WTC11 (cell line): Measurements from ENCODE around the gene JTB. TPM values are rescaled to one million over a fixed set of nuclear protein-coding genes. Genes with fewer than 3 reads are reported as not detected.
A peak's percentile ranks its signal among the peaks of the same experiment; 100 is the strongest.

Experiments
- ATAC-seq: fragments of 200-7000 bp; cut with Tn5 transposase; 2 replicates; pipeline ENCODE4 v1.10.0; 2021; ENCODE audit warnings: mild to moderate bottlenecking, moderate library complexity
- CTCF ChIA-PET: fragments of 300-600 bp; sonication (Branson Sonifier 250); formaldehyde crosslinking; loops from one replicate; lab custom pipeline; 2021; ENCODE audit warnings: antibody characterized with exemption; lab: Charles Lee
- POLR2A ChIA-PET: fragments of 350-600 bp; sonication (Branson Sonifier 250); formaldehyde crosslinking; loops from one replicate; lab custom pipeline; 2021; ENCODE audit warnings: antibody characterized with exemption; lab: Charles Lee
- DNase-seq: peaks from one replicate; pipeline ENCODE4 v3.0.0; 2021; ENCODE audit warnings: low spot score
- H3K27ac Mint-ChIP-seq: 2 replicates; pipeline ENCODE4 v1.8.0; 2021; ENCODE audit warnings: mixed read lengths
- H3K27me3 Mint-ChIP-seq: 2 replicates; pipeline ENCODE4 v1.8.0; 2021; ENCODE audit warnings: low read depth, mild to moderate bottlenecking, moderate library complexity, mixed read lengths
- H3K36me3 Mint-ChIP-seq: 2 replicates; pipeline ENCODE4 v1.8.0; 2021; ENCODE audit warnings: mixed read lengths
- H3K4me1 Mint-ChIP-seq: 2 replicates; pipeline ENCODE4 v1.8.0; 2022; ENCODE audit warnings: mixed read lengths
- H3K4me3 Mint-ChIP-seq: 2 replicates; pipeline ENCODE4 v1.8.0; 2021; ENCODE audit warnings: mild to moderate bottlenecking, moderate library complexity, mixed read lengths
- H3K9me3 Mint-ChIP-seq: 2 replicates; pipeline ENCODE4 v1.8.0; 2021; ENCODE audit warnings: mixed read lengths
- ESRRA ChIP-seq: sonication (generic); formaldehyde crosslinking; IDR thresholded peaks from 2 replicates; pipeline ENCODE4 v1.8.1; 2022; ENCODE audit warnings: mild to moderate bottlenecking, missing genetic modification reagents, borderline replicate concordance
- HMGA2 ChIP-seq: fragments of 250-450 bp; sonication (Bioruptor Pico); IDR thresholded peaks from 2 replicates; pipeline ENCODE4 v1.4.0; 2021; ENCODE audit warnings: mild to moderate bottlenecking, moderate library complexity
- NR1H2 ChIP-seq: sonication (generic); formaldehyde crosslinking; IDR thresholded peaks from 2 replicates; pipeline ENCODE4 v1.9.0; 2021; ENCODE audit warnings: mild to moderate bottlenecking, moderate library complexity, missing genetic modification reagents
- NR2C2 ChIP-seq: sonication (generic); formaldehyde crosslinking; IDR thresholded peaks from 2 replicates; pipeline ENCODE4 v1.8.0; 2022; ENCODE audit warnings: mild to moderate bottlenecking, missing genetic modification reagents
- PRRX2 ChIP-seq: fragments of 250-450 bp; sonication (Bioruptor Pico); IDR thresholded peaks from 2 replicates; pipeline ENCODE4 v1.8.0; 2021; ENCODE audit warnings: mild to moderate bottlenecking
- TEAD1 ChIP-seq: sonication (generic); formaldehyde crosslinking; IDR thresholded peaks from 2 replicates; pipeline ENCODE4 v1.8.0; 2022; ENCODE audit warnings: mild to moderate bottlenecking, missing genetic modification reagents
- ZNF416 ChIP-seq: fragments of 250-450 bp; sonication (Bioruptor Pico); IDR thresholded peaks from 2 replicates; pipeline ENCODE4 v1.9.0; 2021; ENCODE audit warnings: mild to moderate bottlenecking, inconsistent platforms
- total RNA-seq: library from RNA; stranded (reverse); gene quantifications from 3 replicates; pipeline ENCODE4 v1.2.3, GENCODE V29; 2021
- TF ChIP-seq, protein P1 (sequence below): sonication (generic); formaldehyde crosslinking; IDR thresholded peaks from 2 replicates; pipeline ENCODE4 v1.8.1; 2022; ENCODE audit warnings: missing genetic modification reagents, borderline replicate concordance
- TF ChIP-seq, protein P2 (sequence below): sonication (generic); formaldehyde crosslinking; IDR thresholded peaks from 2 replicates; pipeline ENCODE4 v1.8.0; 2023; ENCODE audit warnings: mild to moderate bottlenecking, missing genetic modification reagents
- TF ChIP-seq, protein P3 (sequence below): sonication (generic); formaldehyde crosslinking; IDR thresholded peaks from 2 replicates; pipeline ENCODE4 v1.8.0; 2022; ENCODE audit warnings: mild to moderate bottlenecking, missing genetic modification reagents
- TF ChIP-seq, protein P4 (sequence below): sonication (generic); formaldehyde crosslinking; IDR thresholded peaks from 2 replicates; pipeline ENCODE4 v1.8.1; 2023; ENCODE audit warnings: mild to moderate bottlenecking, missing genetic modification reagents, borderline replicate concordance
- TF ChIP-seq, protein P5 (sequence below): sonication (generic); formaldehyde crosslinking; IDR thresholded peaks from 2 replicates; pipeline ENCODE4 v1.8.1; 2022; ENCODE audit warnings: low read depth, missing genetic modification reagents, borderline replicate concordance
- TF ChIP-seq, protein P6 (sequence below): sonication (generic); formaldehyde crosslinking; IDR thresholded peaks from 2 replicates; pipeline ENCODE4 v1.8.0; 2022; ENCODE audit warnings: mild to moderate bottlenecking, missing genetic modification reagents
- TF ChIP-seq, protein P7 (sequence below): sonication (generic); formaldehyde crosslinking; IDR thresholded peaks from 2 replicates; pipeline ENCODE4 v1.8.1; 2022; ENCODE audit warnings: mild to moderate bottlenecking, missing genetic modification reagents, moderate library complexity, borderline replicate concordance
- TF ChIP-seq, protein P8 (sequence below): sonication (generic); formaldehyde crosslinking; conservative IDR thresholded peaks from 2 replicates; pipeline ENCODE4 v1.8.1; 2022; ENCODE audit warnings: mild to moderate bottlenecking, missing genetic modification reagents

Gene JTB
- total RNA-seq, 1 experiment from 2014 or later: 90.3 TPM

DNA sequence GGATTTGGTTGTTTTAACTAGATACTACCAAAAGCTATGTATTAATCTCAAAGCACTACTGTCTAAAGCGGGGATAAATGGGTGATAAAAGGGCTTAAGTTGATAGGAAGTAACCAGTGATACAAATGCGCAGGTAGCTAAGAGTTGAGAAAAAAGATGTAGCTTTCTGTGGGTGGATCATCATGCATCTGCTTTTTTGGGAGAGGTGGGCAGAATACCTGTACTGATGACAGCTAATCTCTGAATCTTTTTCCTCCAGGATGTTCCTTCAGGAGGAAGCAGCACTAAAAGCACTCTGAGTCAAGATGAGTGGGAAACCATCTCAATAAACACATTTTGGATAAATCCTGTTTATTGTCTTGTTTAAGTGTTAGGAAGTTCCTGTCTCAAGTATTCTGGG, 14.3 kb upstream of the JTB start (continued):
- TF ChIP-seq, protein P1, sequence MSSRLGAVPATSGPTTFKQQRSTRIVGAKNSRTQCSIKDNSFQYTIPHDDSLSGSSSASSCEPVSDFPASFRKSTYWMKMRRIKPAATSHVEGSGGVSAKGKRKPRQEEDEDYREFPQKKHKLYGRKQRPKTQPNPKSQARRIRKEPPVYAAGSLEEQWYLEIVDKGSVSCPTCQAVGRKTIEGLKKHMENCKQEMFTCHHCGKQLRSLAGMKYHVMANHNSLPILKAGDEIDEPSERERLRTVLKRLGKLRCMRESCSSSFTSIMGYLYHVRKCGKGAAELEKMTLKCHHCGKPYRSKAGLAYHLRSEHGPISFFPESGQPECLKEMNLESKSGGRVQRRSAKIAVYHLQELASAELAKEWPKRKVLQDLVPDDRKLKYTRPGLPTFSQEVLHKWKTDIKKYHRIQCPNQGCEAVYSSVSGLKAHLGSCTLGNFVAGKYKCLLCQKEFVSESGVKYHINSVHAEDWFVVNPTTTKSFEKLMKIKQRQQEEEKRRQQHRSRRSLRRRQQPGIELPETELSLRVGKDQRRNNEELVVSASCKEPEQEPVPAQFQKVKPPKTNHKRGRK: no peak
- TF ChIP-seq NR1H2 (no peak), HMGA2 (CRISPR knock-in tag) (no peak), NR2C2 (no peak), PRRX2 (CRISPR knock-in tag) (0 out of 2 replicates have a peak, but pooled peaks have one; percentile 62)
- TF ChIP-seq, protein P2, sequence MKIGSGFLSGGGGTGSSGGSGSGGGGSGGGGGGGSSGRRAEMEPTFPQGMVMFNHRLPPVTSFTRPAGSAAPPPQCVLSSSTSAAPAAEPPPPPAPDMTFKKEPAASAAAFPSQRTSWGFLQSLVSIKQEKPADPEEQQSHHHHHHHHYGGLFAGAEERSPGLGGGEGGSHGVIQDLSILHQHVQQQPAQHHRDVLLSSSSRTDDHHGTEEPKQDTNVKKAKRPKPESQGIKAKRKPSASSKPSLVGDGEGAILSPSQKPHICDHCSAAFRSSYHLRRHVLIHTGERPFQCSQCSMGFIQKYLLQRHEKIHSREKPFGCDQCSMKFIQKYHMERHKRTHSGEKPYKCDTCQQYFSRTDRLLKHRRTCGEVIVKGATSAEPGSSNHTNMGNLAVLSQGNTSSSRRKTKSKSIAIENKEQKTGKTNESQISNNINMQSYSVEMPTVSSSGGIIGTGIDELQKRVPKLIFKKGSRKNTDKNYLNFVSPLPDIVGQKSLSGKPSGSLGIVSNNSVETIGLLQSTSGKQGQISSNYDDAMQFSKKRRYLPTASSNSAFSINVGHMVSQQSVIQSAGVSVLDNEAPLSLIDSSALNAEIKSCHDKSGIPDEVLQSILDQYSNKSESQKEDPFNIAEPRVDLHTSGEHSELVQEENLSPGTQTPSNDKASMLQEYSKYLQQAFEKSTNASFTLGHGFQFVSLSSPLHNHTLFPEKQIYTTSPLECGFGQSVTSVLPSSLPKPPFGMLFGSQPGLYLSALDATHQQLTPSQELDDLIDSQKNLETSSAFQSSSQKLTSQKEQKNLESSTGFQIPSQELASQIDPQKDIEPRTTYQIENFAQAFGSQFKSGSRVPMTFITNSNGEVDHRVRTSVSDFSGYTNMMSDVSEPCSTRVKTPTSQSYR (CRISPR knock-in tag): no peak
- TF ChIP-seq, protein P3, sequence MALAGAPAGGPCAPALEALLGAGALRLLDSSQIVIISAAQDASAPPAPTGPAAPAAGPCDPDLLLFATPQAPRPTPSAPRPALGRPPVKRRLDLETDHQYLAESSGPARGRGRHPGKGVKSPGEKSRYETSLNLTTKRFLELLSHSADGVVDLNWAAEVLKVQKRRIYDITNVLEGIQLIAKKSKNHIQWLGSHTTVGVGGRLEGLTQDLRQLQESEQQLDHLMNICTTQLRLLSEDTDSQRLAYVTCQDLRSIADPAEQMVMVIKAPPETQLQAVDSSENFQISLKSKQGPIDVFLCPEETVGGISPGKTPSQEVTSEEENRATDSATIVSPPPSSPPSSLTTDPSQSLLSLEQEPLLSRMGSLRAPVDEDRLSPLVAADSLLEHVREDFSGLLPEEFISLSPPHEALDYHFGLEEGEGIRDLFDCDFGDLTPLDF (CRISPR knock-in tag): no peak

DNA sequence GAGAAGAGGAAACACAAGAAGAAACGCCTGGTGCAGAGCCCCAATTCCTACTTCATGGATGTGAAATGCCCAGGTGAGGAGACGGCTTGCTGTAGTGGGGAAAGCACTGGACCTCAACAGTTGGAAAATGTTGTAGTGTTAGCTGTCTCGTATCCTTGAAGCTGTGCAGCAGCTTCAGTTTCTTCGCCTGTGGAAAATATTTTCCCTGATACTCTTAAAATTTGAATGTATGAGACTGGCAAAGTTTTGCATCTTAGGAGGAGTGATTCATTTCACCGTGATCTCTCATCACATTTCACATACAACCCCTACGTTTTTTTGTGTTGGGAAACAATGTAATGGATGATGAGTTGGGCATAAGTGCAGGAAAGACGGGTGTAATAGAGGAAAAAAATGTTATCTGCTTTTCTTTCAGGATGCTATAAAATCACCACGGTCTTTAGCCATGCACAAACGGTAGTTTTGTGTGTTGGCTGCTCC, 13.7 kb upstream of the JTB start:
- H3K9me3 Mint-ChIP-seq: peaks cover 6% of the 10 kb centered on the region
- ChIA-PET POLR2A (interaction anchor here (0.6 to 2.2 kb wide), 10 partner anchors 8 to 333 kb away, joined by 3 to 23 read pairs (median 4); partner anchors contain the start of genes CREB3L4, GATAD2B, JTB and SLC39A1), CTCF (interaction anchor here (1.1 kb wide), 1 partner anchor 14 kb away, joined by 6 read pairs; the partner anchor contains the start of gene JTB)
- no peaks in the 10 kb centered on the region for H3K27me3 Mint-ChIP-seq
- peaks cover 50% of the 10 kb centered on the region for H3K36me3 Mint-ChIP-seq
- peak overlapping the region; percentile 98 for H3K27ac Mint-ChIP-seq
- ATAC-seq (no peak), DNase-seq (no peak)
- H3K4me3 Mint-ChIP-seq: peak overlapping the region; percentile 97
- TF ChIP-seq, protein P4, sequence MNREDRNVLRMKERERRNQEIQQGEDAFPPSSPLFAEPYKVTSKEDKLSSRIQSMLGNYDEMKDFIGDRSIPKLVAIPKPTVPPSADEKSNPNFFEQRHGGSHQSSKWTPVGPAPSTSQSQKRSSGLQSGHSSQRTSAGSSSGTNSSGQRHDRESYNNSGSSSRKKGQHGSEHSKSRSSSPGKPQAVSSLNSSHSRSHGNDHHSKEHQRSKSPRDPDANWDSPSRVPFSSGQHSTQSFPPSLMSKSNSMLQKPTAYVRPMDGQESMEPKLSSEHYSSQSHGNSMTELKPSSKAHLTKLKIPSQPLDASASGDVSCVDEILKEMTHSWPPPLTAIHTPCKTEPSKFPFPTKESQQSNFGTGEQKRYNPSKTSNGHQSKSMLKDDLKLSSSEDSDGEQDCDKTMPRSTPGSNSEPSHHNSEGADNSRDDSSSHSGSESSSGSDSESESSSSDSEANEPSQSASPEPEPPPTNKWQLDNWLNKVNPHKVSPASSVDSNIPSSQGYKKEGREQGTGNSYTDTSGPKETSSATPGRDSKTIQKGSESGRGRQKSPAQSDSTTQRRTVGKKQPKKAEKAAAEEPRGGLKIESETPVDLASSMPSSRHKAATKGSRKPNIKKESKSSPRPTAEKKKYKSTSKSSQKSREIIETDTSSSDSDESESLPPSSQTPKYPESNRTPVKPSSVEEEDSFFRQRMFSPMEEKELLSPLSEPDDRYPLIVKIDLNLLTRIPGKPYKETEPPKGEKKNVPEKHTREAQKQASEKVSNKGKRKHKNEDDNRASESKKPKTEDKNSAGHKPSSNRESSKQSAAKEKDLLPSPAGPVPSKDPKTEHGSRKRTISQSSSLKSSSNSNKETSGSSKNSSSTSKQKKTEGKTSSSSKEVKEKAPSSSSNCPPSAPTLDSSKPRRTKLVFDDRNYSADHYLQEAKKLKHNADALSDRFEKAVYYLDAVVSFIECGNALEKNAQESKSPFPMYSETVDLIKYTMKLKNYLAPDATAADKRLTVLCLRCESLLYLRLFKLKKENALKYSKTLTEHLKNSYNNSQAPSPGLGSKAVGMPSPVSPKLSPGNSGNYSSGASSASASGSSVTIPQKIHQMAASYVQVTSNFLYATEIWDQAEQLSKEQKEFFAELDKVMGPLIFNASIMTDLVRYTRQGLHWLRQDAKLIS (CRISPR knock-in tag): no peak
- TF ChIP-seq ZNF416 (0 out of 2 replicates have a peak, but pooled peaks have one; percentile 5), NR1H2 (0 out of 2 replicates have a peak, but pooled peaks have one; percentile 4), TEAD1 (CRISPR knock-in tag) (no peak)
- peaks cover 29% of the 10 kb centered on the region for H3K4me1 Mint-ChIP-seq

DNA sequence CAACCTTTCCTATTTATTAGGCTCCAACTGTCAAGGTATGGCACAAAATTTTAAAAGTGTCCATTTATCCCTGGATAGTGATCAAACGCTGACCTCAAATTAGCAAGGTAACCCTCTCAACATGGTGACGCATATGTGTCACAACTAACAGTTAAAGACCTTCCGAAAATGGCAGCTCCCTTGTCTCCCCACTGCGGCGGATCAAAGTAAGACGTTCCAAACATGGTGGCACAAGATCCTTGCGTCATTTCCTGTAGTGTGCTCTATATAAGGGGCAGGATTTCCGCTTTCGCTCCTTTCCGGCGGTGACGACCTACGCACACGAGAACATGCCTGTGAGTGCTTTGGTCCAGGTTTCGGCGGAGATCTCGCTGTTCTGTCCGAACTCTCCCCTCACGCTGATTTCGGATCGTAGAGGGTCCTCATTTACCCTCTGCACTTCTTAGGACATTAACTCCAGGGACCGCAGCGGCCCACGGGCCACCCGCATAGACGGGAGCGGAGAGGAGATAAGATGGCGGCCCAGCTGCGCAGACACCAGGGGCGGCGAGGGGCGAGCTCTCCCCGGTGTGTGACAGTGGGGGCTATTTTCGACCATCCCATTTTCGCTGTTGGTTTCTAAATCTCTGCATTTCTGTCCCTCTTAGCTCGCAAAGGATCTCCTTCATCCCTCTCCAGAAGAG, 13.1 kb upstream of the JTB start, which contains the start of gene RPS27:
Gene RPS27, plus strand, starts transcription at position 295 of the 683 bp plus-strand sequence. Its CDS starts 35 bp downstream, at position 330.
- peak within 1 kb of the TSS; percentile 98 for H3K27ac Mint-ChIP-seq
- peaks cover 29% of the 10 kb centered on the region for H3K4me1 Mint-ChIP-seq
- peak within 1 kb of the TSS; percentile 97 for H3K4me3 Mint-ChIP-seq
- H3K27me3 Mint-ChIP-seq: no peaks in the 10 kb centered on the region
- peak; percentile 38 for ATAC-seq
- CTCF ChIA-PET: interaction anchor here (1.1 to 1.9 kb wide), 3 partner anchors 13 to 363 kb away, joined by 3 to 6 read pairs (median 6); partner anchors contain the start of genes CREB3L4, JTB and S100A13
- H3K36me3 Mint-ChIP-seq: peaks cover 47% of the 10 kb centered on the region
- peak; percentile 83 for DNase-seq
- H3K9me3 Mint-ChIP-seq: peaks cover 4% of the 10 kb centered on the region
- POLR2A ChIA-PET: interaction anchor here (0.6 to 2.2 kb wide), 16 partner anchors 8 to 334 kb away, joined by 3 to 23 read pairs (median 3); partner anchors contain the start of genes CREB3L4, DENND4B, GATAD2B and JTB
- TF ChIP-seq, protein P5, sequence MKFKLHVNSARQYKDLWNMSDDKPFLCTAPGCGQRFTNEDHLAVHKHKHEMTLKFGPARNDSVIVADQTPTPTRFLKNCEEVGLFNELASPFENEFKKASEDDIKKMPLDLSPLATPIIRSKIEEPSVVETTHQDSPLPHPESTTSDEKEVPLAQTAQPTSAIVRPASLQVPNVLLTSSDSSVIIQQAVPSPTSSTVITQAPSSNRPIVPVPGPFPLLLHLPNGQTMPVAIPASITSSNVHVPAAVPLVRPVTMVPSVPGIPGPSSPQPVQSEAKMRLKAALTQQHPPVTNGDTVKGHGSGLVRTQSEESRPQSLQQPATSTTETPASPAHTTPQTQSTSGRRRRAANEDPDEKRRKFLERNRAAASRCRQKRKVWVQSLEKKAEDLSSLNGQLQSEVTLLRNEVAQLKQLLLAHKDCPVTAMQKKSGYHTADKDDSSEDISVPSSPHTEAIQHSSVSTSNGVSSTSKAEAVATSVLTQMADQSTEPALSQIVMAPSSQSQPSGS: no peak
- TF ChIP-seq, protein P6, sequence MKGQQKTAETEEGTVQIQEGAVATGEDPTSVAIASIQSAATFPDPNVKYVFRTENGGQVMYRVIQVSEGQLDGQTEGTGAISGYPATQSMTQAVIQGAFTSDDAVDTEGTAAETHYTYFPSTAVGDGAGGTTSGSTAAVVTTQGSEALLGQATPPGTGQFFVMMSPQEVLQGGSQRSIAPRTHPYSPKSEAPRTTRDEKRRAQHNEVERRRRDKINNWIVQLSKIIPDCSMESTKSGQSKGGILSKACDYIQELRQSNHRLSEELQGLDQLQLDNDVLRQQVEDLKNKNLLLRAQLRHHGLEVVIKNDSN (CRISPR knock-in tag): peak; percentile 45
- no peak for TF ChIP-seq ESRRA
- TF ChIP-seq, protein P7, sequence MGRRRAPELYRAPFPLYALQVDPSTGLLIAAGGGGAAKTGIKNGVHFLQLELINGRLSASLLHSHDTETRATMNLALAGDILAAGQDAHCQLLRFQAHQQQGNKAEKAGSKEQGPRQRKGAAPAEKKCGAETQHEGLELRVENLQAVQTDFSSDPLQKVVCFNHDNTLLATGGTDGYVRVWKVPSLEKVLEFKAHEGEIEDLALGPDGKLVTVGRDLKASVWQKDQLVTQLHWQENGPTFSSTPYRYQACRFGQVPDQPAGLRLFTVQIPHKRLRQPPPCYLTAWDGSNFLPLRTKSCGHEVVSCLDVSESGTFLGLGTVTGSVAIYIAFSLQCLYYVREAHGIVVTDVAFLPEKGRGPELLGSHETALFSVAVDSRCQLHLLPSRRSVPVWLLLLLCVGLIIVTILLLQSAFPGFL (CRISPR knock-in tag): no peak
- TF ChIP-seq, protein P8, sequence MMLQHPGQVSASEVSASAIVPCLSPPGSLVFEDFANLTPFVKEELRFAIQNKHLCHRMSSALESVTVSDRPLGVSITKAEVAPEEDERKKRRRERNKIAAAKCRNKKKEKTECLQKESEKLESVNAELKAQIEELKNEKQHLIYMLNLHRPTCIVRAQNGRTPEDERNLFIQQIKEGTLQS (CRISPR knock-in tag): 0 out of 2 replicates have a peak, but pooled peaks have one; percentile 51
- TF ChIP-seq, protein P3 (CRISPR knock-in tag): 0 out of 2 replicates have a peak, but pooled peaks have one; percentile 32
